Neural progenitor cell (in vitro differentiated cells): ENCODE results near the gene SERF2. TPM values are rescaled to one million over a fixed set of nuclear protein-coding genes. Genes with fewer than 3 reads are reported as not detected.

Experiments used
- DNase-seq: peaks from one replicate; pipeline ENCODE4 v3.0.0-alpha.2; 2016; ENCODE audit warnings: low spot score
- H2AFZ ChIP-seq: fragments of 200-600 bp; sonication (generic); replicated peaks from 2 replicates; pipeline ENCODE4 v1.6.1; 2016; ENCODE audit warnings: antibody characterized with exemption
- H3F3A ChIP-seq: fragments of 200-600 bp; sonication (generic); 2 replicates; pipeline ENCODE4 v1.6.1; 2016; ENCODE audit warnings: antibody characterized with exemption, low read depth
- H3K27ac ChIP-seq: fragments of 200-600 bp; sonication (generic); 2 replicates; pipeline ENCODE4 v1.5.1; 2016; ENCODE audit warnings: mild to moderate bottlenecking
- H3K27me3 ChIP-seq: fragments of 200-600 bp; sonication (generic); 2 replicates; pipeline ENCODE4 v1.6.1; 2016; ENCODE audit warnings: mild to moderate bottlenecking, moderate library complexity
- H3K36me3 ChIP-seq: fragments of 200-600 bp; sonication (generic); 2 replicates; pipeline ENCODE4 v1.5.1; 2016
- H3K4me1 ChIP-seq: fragments of 200-600 bp; sonication (generic); 2 replicates; pipeline ENCODE4 v1.6.1; 2016; ENCODE audit warnings: mixed run types
- H3K4me2 ChIP-seq: fragments of 200-600 bp; sonication (generic); 2 replicates; pipeline ENCODE4 v1.6.1; 2016
- H3K4me3 ChIP-seq: fragments of 200-600 bp; sonication (generic); 2 replicates; pipeline ENCODE4 v1.5.1; 2016
- H3K79me2 ChIP-seq: fragments of 200-600 bp; sonication (generic); 2 replicates; pipeline ENCODE4 v1.6.1; 2016; ENCODE audit warnings: low read depth
- H3K9ac ChIP-seq: fragments of 200-600 bp; sonication (generic); 2 replicates; pipeline ENCODE4 v1.6.1; 2016
- H3K9me3 ChIP-seq: fragments of 200-600 bp; sonication (generic); 2 replicates; pipeline ENCODE4 v1.5.1; 2016; ENCODE audit warnings: low read depth
- H4K20me1 ChIP-seq: fragments of 200-600 bp; sonication (generic); 2 replicates; pipeline ENCODE4 v1.6.1; 2016; ENCODE audit warnings: low read depth
- H3K27ac Mint-ChIP-seq: 3 replicates; pipeline ENCODE4 v1.8.0; 2021; ENCODE audit warnings: mixed read lengths
- H3K27me3 Mint-ChIP-seq: 2 replicates; pipeline ENCODE4 v1.8.0; 2022; ENCODE audit warnings: low read depth, mild to moderate bottlenecking, inconsistent platforms, moderate library complexity, mixed read lengths; ENCODE audit not compliant: insufficient read depth
- H3K36me3 Mint-ChIP-seq: 3 replicates; pipeline ENCODE4 v1.8.0; 2021; ENCODE audit warnings: mixed read lengths
- H3K4me1 Mint-ChIP-seq: 3 replicates; pipeline ENCODE4 v1.8.0; 2021; ENCODE audit warnings: mixed read lengths
- H3K4me3 Mint-ChIP-seq: 3 replicates; pipeline ENCODE4 v1.8.0; 2021; ENCODE audit warnings: mild to moderate bottlenecking, moderate library complexity, mixed read lengths
- H3K9me3 Mint-ChIP-seq: 3 replicates; pipeline ENCODE4 v1.8.0; 2020; ENCODE audit warnings: mixed read lengths
- EZH2 ChIP-seq: fragments of 200-600 bp; sonication (generic); IDR thresholded peaks from 2 replicates; pipeline ENCODE4 v1.6.1; 2017; ENCODE audit warnings: antibody characterized with exemption, mild to moderate bottlenecking, moderate library complexity
- EZH2phosphoT487 ChIP-seq: fragments of 200-600 bp; sonication (generic); IDR thresholded peaks from 2 replicates; pipeline ENCODE4 v1.6.1; 2017; ENCODE audit warnings: antibody characterized with exemption
- total RNA-seq: library from RNA; depleted of rRNA; stranded (reverse); fragments of >200 nt; gene quantifications from 2 replicates; pipeline ENCODE4 v1.2.3, GENCODE V29; 2015; ENCODE audit warnings: low replicate concordance
- TF ChIP-seq, protein P1 (sequence below): fragments of 200-600 bp; sonication (generic); IDR thresholded peaks from 2 replicates; pipeline ENCODE4 v1.5.1; 2017; ENCODE audit warnings: antibody characterized with exemption, mild to moderate bottlenecking

SERF2 gene
- total RNA-seq, 1 donor from 2014 or later = 249 TPM

- H3K9ac ChIP-seq = no peak overlapping the region
- peaks cover 7% of the 10 kb centered on the region for H3K27me3 Mint-ChIP-seq
- no peaks in the 10 kb centered on the region for H3K9me3 Mint-ChIP-seq
- H3K4me2 ChIP-seq = peak overlapping the region; percentile 88
- H3K27ac Mint-ChIP-seq = peak overlapping the region; percentile 74
- H3K4me1 Mint-ChIP-seq = no peaks in the 10 kb centered on the region
- H3K27me3 ChIP-seq = peaks cover 19% of the 10 kb centered on the region
- H3F3A ChIP-seq = peaks cover 58% of the 10 kb centered on the region
- peak; percentile 65 for DNase-seq
- peak; percentile 27 for TF ChIP-seq EZH2phosphoT487
- peak; percentile 58 for TF ChIP-seq EZH2
- TF ChIP-seq, protein P1, sequence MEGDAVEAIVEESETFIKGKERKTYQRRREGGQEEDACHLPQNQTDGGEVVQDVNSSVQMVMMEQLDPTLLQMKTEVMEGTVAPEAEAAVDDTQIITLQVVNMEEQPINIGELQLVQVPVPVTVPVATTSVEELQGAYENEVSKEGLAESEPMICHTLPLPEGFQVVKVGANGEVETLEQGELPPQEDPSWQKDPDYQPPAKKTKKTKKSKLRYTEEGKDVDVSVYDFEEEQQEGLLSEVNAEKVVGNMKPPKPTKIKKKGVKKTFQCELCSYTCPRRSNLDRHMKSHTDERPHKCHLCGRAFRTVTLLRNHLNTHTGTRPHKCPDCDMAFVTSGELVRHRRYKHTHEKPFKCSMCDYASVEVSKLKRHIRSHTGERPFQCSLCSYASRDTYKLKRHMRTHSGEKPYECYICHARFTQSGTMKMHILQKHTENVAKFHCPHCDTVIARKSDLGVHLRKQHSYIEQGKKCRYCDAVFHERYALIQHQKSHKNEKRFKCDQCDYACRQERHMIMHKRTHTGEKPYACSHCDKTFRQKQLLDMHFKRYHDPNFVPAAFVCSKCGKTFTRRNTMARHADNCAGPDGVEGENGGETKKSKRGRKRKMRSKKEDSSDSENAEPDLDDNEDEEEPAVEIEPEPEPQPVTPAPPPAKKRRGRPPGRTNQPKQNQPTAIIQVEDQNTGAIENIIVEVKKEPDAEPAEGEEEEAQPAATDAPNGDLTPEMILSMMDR = no peak
- no peaks in the 10 kb centered on the region for H3K4me1 ChIP-seq
- no peaks in the 10 kb centered on the region for H3K79me2 ChIP-seq
- no peaks in the 10 kb centered on the region for H3K9me3 ChIP-seq
- peaks cover 7% of the 10 kb centered on the region for H3K36me3 ChIP-seq
- peak overlapping the region; percentile 88 for H3K4me3 Mint-ChIP-seq
- peak overlapping the region; percentile 75 for H2AFZ ChIP-seq
- H3K36me3 Mint-ChIP-seq = peaks cover 9% of the 10 kb centered on the region
- H4K20me1 ChIP-seq = peaks cover 11% of the 10 kb centered on the region
- no peak overlapping the region for H3K27ac ChIP-seq
- H3K4me3 ChIP-seq = peak overlapping the region; percentile 53
Measured at GRCh38 chr15:43776101-43776717, 15.9 kb upstream of the SERF2 start.

DNA sequence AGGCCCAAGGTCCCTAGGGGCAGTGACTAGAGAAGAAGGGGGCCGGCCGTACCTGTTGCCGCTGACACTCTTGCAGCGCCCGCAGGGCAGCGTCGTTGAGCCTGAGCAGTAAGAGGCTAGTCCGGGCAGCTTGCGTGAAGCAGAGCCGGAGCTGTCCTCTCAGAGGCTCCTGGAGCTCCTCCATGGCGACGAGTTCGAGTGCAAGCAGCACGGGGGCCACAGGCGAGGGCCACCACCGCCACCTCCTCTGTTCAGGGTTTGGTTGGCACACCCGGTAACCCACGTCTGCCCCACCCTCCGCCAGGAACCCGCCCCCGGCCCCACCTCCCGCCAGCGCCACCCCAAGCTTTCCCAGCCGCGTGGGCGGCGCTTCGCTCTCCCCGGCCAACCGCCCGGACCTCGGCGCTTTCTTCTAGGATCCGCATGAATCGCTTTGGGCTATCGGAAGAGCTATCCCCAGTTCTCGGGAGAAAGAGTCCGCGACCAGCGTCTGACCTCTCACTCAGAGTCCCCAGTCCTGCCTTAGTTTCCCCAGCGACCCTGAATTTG, 15.3 kb upstream of the SERF2 start, which contains the start of gene ELL3:
TSS of gene ELL3 (minus strand) at position 249 of the 549 bp plus-strand sequence. CDS start at position 184, 65 bp downstream.
- Histone ChIP-seq H3K4me3 (peak within 1 kb of the TSS; percentile 53), H3F3A (peaks cover 52% of the 10 kb centered on the region), H3K4me2 (peak within 1 kb of the TSS; percentile 88), H3K27ac (no peak within 1 kb of the TSS), H3K27me3 (peaks cover 19% of the 10 kb centered on the region), H3K79me2 (no peaks in the 10 kb centered on the region), H4K20me1 (peaks cover 11% of the 10 kb centered on the region), H3K9ac (no peak within 1 kb of the TSS), H3K36me3 (peaks cover 7% of the 10 kb centered on the region), H3K4me1 (no peaks in the 10 kb centered on the region), H2AFZ (peak within 1 kb of the TSS; percentile 75), H3K9me3 (no peaks in the 10 kb centered on the region)
- TF ChIP-seq, protein P1 = no peak
- no peak for TF ChIP-seq EZH2phosphoT487
- TF ChIP-seq EZH2 = peak; percentile 52
- Mint-ChIP-seq H3K4me3 (peak within 1 kb of the TSS; percentile 88), H3K27ac (peak within 1 kb of the TSS; percentile 81), H3K9me3 (no peaks in the 10 kb centered on the region), H3K36me3 (peaks cover 7% of the 10 kb centered on the region), H3K27me3 (peaks cover 7% of the 10 kb centered on the region), H3K4me1 (no peaks in the 10 kb centered on the region)
- DNase-seq = peak; percentile 75

- Mint-ChIP-seq H3K9me3 (no peaks in the 10 kb centered on the region), H3K36me3 (peaks cover under 1% of the 10 kb centered on the region), H3K27me3 (peaks cover 7% of the 10 kb centered on the region), H3K27ac (peak overlapping the region; percentile 81), H3K4me1 (no peaks in the 10 kb centered on the region), H3K4me3 (peak overlapping the region; percentile 88)
- H3K9me3 ChIP-seq = no peaks in the 10 kb centered on the region
- TF ChIP-seq, protein P1 = peak; percentile 81
- TF ChIP-seq EZH2phosphoT487 = no peak
- TF ChIP-seq EZH2 = peak; percentile 11
- H3K4me1 ChIP-seq = no peaks in the 10 kb centered on the region
- peak; percentile 74 for DNase-seq
- peak overlapping the region; percentile 75 for H2AFZ ChIP-seq
- H3F3A ChIP-seq = peaks cover 46% of the 10 kb centered on the region
- no peaks in the 10 kb centered on the region for H3K79me2 ChIP-seq
- peaks cover 11% of the 10 kb centered on the region for H4K20me1 ChIP-seq
- no peak overlapping the region for H3K27ac ChIP-seq
- peak overlapping the region; percentile 88 for H3K4me2 ChIP-seq
- H3K36me3 ChIP-seq = peaks cover 3% of the 10 kb centered on the region
- peaks cover 19% of the 10 kb centered on the region for H3K27me3 ChIP-seq
- H3K4me3 ChIP-seq = peak overlapping the region; percentile 53
- no peak overlapping the region for H3K9ac ChIP-seq
Measured at GRCh38 chr15:43777267-43777914, 14.7 kb upstream of the SERF2 start.
